Measurements from ENCODE around the gene MSI2. TPM values are rescaled to one million over a fixed set of nuclear protein-coding genes. Genes with fewer than 3 reads are reported as not detected.

MSI2 gene
- total RNA-seq, 1 donor from 2014 or later = 67.9 TPM

GRCh38 chr17:57456622-57457021, 200.3 kb downstream of the MSI2 start:
- FAIRE-seq = no peak
- DNase-seq (ENCODE audit: low read depth) = peak; percentile 79

GRCh38 chr17:57457188-57457587, 200.9 kb downstream of the MSI2 start:
- no peak overlapping the region for H3K9ac ChIP-seq (ENCODE audit: low read length)
- H3K27me3 Mint-ChIP-seq (ENCODE audit: low read depth, unreplicated experiment) = no peaks in the 10 kb centered on the region
- H3K27me3 ChIP-seq (ENCODE audit: insufficient read depth, low read length) = no peaks in the 10 kb centered on the region
- H3K9me3 ChIP-seq (ENCODE audit: insufficient read depth, low read depth, low read length) = no peaks in the 10 kb centered on the region
- H3K9me3 Mint-ChIP-seq (ENCODE audit: unreplicated experiment) = no peaks in the 10 kb centered on the region
- H3K4me2 ChIP-seq (ENCODE audit: low read length) = no peak overlapping the region
- no peak overlapping the region for H3K4me3 Mint-ChIP-seq (ENCODE audit: unreplicated experiment)
- no peak for TF ChIP-seq EZH2 (IDR thresholded peaks at IDR 0.05; ENCODE audit: insufficient read depth, low read length)
- TF ChIP-seq, protein P1, sequence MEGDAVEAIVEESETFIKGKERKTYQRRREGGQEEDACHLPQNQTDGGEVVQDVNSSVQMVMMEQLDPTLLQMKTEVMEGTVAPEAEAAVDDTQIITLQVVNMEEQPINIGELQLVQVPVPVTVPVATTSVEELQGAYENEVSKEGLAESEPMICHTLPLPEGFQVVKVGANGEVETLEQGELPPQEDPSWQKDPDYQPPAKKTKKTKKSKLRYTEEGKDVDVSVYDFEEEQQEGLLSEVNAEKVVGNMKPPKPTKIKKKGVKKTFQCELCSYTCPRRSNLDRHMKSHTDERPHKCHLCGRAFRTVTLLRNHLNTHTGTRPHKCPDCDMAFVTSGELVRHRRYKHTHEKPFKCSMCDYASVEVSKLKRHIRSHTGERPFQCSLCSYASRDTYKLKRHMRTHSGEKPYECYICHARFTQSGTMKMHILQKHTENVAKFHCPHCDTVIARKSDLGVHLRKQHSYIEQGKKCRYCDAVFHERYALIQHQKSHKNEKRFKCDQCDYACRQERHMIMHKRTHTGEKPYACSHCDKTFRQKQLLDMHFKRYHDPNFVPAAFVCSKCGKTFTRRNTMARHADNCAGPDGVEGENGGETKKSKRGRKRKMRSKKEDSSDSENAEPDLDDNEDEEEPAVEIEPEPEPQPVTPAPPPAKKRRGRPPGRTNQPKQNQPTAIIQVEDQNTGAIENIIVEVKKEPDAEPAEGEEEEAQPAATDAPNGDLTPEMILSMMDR (IDR thresholded peaks at IDR 0.05; ENCODE audit: insufficient read depth, low read depth, low read length) = no peak
- H3K36me3 Mint-ChIP-seq (ENCODE audit: low read depth, unreplicated experiment) = peaks cover 2% of the 10 kb centered on the region
- no peak overlapping the region for H3K27ac ChIP-seq (ENCODE audit: low read depth, low read length)
- no peaks in the 10 kb centered on the region for H3K36me3 ChIP-seq (ENCODE audit: insufficient read depth, low read length)
- no peaks in the 10 kb centered on the region for H4K20me1 ChIP-seq (ENCODE audit: insufficient read depth, low read length)
- peaks cover 18% of the 10 kb centered on the region for H3K4me1 Mint-ChIP-seq (ENCODE audit: low read depth, unreplicated experiment)
- H3K27ac Mint-ChIP-seq (ENCODE audit: unreplicated experiment) = no peak overlapping the region
- H3K79me2 ChIP-seq (ENCODE audit: insufficient read depth, low read length) = no peaks in the 10 kb centered on the region
- no peak for DNase-seq (ENCODE audit: low read depth)
- no peak overlapping the region for H2AFZ ChIP-seq (ENCODE audit: low read depth, low read length)
- H3K4me1 ChIP-seq (ENCODE audit: insufficient read depth, low read length) = peaks cover 33% of the 10 kb centered on the region
- no peak overlapping the region for H3K4me3 ChIP-seq (ENCODE audit: insufficient read depth, low read depth, low read length)
- FAIRE-seq = no peak

More at GRCh38 chr17:57456622-57457021, 200.3 kb downstream of the MSI2 start:
- H3K4me3 ChIP-seq (ENCODE audit: insufficient read depth, low read depth, low read length) = no peak overlapping the region
- Mint-ChIP-seq H3K27ac (ENCODE audit: unreplicated experiment) (no peak overlapping the region), H3K36me3 (ENCODE audit: low read depth, unreplicated experiment) (peaks cover 5% of the 10 kb centered on the region), H3K4me1 (ENCODE audit: low read depth, unreplicated experiment) (peaks cover 18% of the 10 kb centered on the region), H3K4me3 (ENCODE audit: unreplicated experiment) (no peak overlapping the region), H3K27me3 (ENCODE audit: low read depth, unreplicated experiment) (no peaks in the 10 kb centered on the region), H3K9me3 (ENCODE audit: unreplicated experiment) (no peaks in the 10 kb centered on the region)
- no peaks in the 10 kb centered on the region for H3K27me3 ChIP-seq (ENCODE audit: insufficient read depth, low read length)
- peaks cover 30% of the 10 kb centered on the region for H3K4me1 ChIP-seq (ENCODE audit: insufficient read depth, low read length)
- H3K4me2 ChIP-seq (ENCODE audit: low read length) = no peak overlapping the region
- H3K79me2 ChIP-seq (ENCODE audit: insufficient read depth, low read length) = no peaks in the 10 kb centered on the region
- H3K9ac ChIP-seq (ENCODE audit: low read length) = no peak overlapping the region
- no peaks in the 10 kb centered on the region for H4K20me1 ChIP-seq (ENCODE audit: insufficient read depth, low read length)
- H3K36me3 ChIP-seq (ENCODE audit: insufficient read depth, low read length) = no peaks in the 10 kb centered on the region
- no peak overlapping the region for H3K27ac ChIP-seq (ENCODE audit: low read depth, low read length)
- H2AFZ ChIP-seq (ENCODE audit: low read depth, low read length) = no peak overlapping the region
- no peak for TF ChIP-seq EZH2 (IDR thresholded peaks at IDR 0.05; ENCODE audit: insufficient read depth, low read length)
- TF ChIP-seq, protein P1 (IDR thresholded peaks at IDR 0.05; ENCODE audit: insufficient read depth, low read depth, low read length) = no peak
- H3K9me3 ChIP-seq (ENCODE audit: insufficient read depth, low read depth, low read length) = no peaks in the 10 kb centered on the region

GRCh38 chr17:57458718-57459285, 202.5 kb downstream of the MSI2 start:
- Mint-ChIP-seq H3K27ac (ENCODE audit: unreplicated experiment) (no peak overlapping the region), H3K36me3 (ENCODE audit: low read depth, unreplicated experiment) (peaks cover 3% of the 10 kb centered on the region), H3K4me3 (ENCODE audit: unreplicated experiment) (no peak overlapping the region), H3K4me1 (ENCODE audit: low read depth, unreplicated experiment) (peaks cover 31% of the 10 kb centered on the region), H3K27me3 (ENCODE audit: low read depth, unreplicated experiment) (no peaks in the 10 kb centered on the region), H3K9me3 (ENCODE audit: unreplicated experiment) (no peaks in the 10 kb centered on the region)
- Histone ChIP-seq H3K79me2 (ENCODE audit: insufficient read depth, low read length) (no peaks in the 10 kb centered on the region), H2AFZ (ENCODE audit: low read depth, low read length) (no peak overlapping the region), H3K9me3 (ENCODE audit: insufficient read depth, low read depth, low read length) (no peaks in the 10 kb centered on the region), H3K36me3 (ENCODE audit: insufficient read depth, low read length) (no peaks in the 10 kb centered on the region), H4K20me1 (ENCODE audit: insufficient read depth, low read length) (no peaks in the 10 kb centered on the region), H3K27me3 (ENCODE audit: insufficient read depth, low read length) (no peaks in the 10 kb centered on the region), H3K4me3 (ENCODE audit: insufficient read depth, low read depth, low read length) (no peak overlapping the region), H3K9ac (ENCODE audit: low read length) (peak overlapping the region; percentile 19), H3K4me1 (ENCODE audit: insufficient read depth, low read length) (peaks cover 48% of the 10 kb centered on the region), H3K27ac (ENCODE audit: low read depth, low read length) (peak overlapping the region; percentile 48), H3K4me2 (ENCODE audit: low read length) (no peak overlapping the region)
- DNase-seq (ENCODE audit: low read depth) (no peak), FAIRE-seq (no peak)
- TF ChIP-seq, protein P1 (IDR thresholded peaks at IDR 0.05; ENCODE audit: insufficient read depth, low read depth, low read length) = no peak
- TF ChIP-seq EZH2 (IDR thresholded peaks at IDR 0.05; ENCODE audit: insufficient read depth, low read length) = no peak
